ENCODE results near the gene TBL2. TPM values are rescaled to one million over a fixed set of nuclear protein-coding genes. Genes with fewer than 3 reads are reported as not detected.
"Not testable (repeated sequence)": the region's sequence is repeated elsewhere in the genome, so short reads cannot be mapped to it uniquely, and the experiment has no call there.

TBL2 gene
- total and polyA plus RNA-seq, 10 donors = 8.1 to 31.2 (median 24.9) TPM

DNA sequence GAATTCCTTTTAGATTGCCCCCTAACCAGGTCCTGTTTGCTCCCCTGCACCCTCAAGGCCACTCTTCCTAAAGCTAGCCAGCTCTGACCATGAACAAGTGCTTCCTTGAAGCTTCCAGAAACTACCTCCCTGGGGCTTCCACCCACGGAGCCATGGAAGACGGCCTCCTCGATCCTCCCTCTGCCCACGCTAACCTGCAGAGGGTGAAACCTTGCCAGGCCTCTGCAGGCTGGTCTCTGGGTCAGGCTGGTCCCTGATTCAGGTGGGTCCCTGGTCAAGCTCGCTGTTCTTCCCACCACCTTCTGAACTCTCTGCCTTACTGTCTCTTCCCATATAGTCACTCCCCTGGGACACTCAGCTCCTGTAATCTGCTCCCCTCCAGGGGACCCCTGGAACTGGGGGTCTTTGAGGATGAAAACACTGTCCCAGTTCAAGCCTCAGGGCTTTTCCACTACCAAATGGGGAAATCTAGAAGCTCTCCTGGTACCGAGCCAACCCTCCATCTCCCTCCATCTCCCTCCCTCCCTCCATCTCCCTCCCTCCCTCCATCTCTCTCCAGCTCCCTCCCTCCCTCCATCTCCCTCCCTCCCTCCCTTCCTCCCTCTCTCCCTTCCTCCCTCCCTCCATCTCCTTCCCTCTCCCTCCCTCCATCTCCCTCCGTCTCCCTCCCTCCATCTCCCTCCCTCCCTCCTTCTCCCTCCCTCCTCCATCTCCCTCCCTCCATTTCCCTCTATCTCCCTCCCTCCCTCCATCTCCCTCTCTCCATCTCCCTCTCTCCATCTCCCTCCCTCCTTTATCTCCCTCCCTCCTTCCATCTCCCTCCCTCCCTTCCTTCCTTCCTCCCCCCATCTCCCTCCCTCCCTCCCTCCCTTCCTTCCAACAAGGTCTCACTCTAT lies 43.0 kb upstream of the TBL2 start:
- TF ChIP-seq, protein P1, sequence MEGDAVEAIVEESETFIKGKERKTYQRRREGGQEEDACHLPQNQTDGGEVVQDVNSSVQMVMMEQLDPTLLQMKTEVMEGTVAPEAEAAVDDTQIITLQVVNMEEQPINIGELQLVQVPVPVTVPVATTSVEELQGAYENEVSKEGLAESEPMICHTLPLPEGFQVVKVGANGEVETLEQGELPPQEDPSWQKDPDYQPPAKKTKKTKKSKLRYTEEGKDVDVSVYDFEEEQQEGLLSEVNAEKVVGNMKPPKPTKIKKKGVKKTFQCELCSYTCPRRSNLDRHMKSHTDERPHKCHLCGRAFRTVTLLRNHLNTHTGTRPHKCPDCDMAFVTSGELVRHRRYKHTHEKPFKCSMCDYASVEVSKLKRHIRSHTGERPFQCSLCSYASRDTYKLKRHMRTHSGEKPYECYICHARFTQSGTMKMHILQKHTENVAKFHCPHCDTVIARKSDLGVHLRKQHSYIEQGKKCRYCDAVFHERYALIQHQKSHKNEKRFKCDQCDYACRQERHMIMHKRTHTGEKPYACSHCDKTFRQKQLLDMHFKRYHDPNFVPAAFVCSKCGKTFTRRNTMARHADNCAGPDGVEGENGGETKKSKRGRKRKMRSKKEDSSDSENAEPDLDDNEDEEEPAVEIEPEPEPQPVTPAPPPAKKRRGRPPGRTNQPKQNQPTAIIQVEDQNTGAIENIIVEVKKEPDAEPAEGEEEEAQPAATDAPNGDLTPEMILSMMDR (IDR thresholded peaks at IDR 0.05 in 8 of 11, conservative IDR thresholded peaks at IDR 0.05 in 3 of 11) = no peak
- TF ChIP-seq POLR2AphosphoS5 (IDR thresholded peaks at IDR 0.05) (no peak), POLR2A (IDR thresholded peaks at IDR 0.05) (no peak)
- Histone ChIP-seq H3K4me1 (peaks cover 13 to 23% (median 19%) of the 10 kb centered on the region in 6 donors), H3K36me3 (no peaks in the 10 kb centered on the region), H3K27me3 (replicated peaks in 1 of 7) (peaks cover 5 to 74% (median 39%) of the 10 kb centered on the region in 7 donors), H3K4me3 (no peak overlapping the region), H3K27ac (no peak overlapping the region), H3K9me3 (no peaks in the 10 kb centered on the region)
- no peak for DNase-seq
- 51 to 64% (median 57%) methylated on average over 6 to 7 of the region's 7 CpGs for WGBS, 5 donors
- intact Hi-C loops (cut with DNase I; ENCODE audit: low total_unique reads) = no loop called here

GRCh38 chr7:73619394-73619793 lies 41.0 kb upstream of the TBL2 start:
- H3K27ac ChIP-seq; H3K9me3 ChIP-seq; H3K4me3 ChIP-seq; H3K36me3 ChIP-seq; intact Hi-C loops (cut with DNase I; ENCODE audit: low total_unique reads); DNase-seq: not testable (repeated sequence)
- Histone ChIP-seq H3K27me3 (replicated peaks in 1 of 7) (peaks cover 5 to 74% (median 34%) of the 10 kb centered on the region in 7 donors), H3K4me1 (peaks cover 13 to 20% (median 17%) of the 10 kb centered on the region in 6 donors)
- WGBS, 5 donors = 80 to 87% (median 86%) methylated on average over 11 of the region's 11 CpGs

DNA sequence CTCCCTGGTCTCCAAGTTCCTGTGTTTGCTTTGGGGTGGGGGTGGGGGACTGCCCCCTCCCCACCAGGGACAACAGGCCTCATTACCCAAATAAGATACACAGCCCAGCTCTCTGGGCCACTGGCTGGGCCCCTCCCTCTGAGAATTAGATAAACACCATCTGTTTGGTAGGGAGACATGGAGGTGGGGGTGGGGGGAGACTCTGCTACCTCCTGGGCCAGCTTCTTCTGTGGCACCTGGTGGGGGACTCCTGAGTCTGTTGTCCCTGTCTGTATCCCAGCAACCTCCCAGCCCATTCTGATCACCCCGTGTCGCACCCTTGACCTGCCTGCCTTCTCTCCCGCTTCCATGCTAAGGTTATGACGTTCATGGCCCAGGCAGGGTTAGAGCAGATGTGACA lies 40.2 kb upstream of the TBL2 start:
- TF ChIP-seq POLR2A (IDR thresholded peaks at IDR 0.05) = no peak
- H3K27ac ChIP-seq = no peak overlapping the region
- H3K27me3 ChIP-seq (replicated peaks in 1 of 7) = peaks cover 0 to 74% (median 29%) of the 10 kb centered on the region in 7 donors
- no peaks in the 10 kb centered on the region for H3K9me3 ChIP-seq
- WGBS, 5 donors = 58 to 73% (median 63%) methylated on average over 4 of the region's 4 CpGs
- no peaks in the 10 kb centered on the region for H3K36me3 ChIP-seq
- DNase-seq = no peak
- intact Hi-C loops (cut with DNase I; ENCODE audit: low total_unique reads) = no loop called here
- H3K4me3 ChIP-seq = no peak overlapping the region
- peaks cover 6 to 11% (median 9%) of the 10 kb centered on the region in 6 donors for H3K4me1 ChIP-seq

- intact Hi-C loops (cut with DNase I; ENCODE audit: low total_unique reads); H3K9me3 ChIP-seq; H3K27ac ChIP-seq; H3K36me3 ChIP-seq; H3K4me1 ChIP-seq; DNase-seq; H3K4me3 ChIP-seq: not testable (repeated sequence)
- peaks cover 0 to 74% (median 25%) of the 10 kb centered on the region in 7 donors for H3K27me3 ChIP-seq (replicated peaks in 1 of 7)
- 89 to 97% (median 94%) methylated on average over 9 of the region's 9 CpGs for whole genome bisulfite sequencing, 5 donors
These were observed 39.1 kb upstream of the TBL2 start for GRCh38 chr7:73617520-73617919.

GRCh38 chr7:73615886-73616285 lies 37.5 kb upstream of the TBL2 start:
- Histone ChIP-seq H3K4me1 (no peaks in the 10 kb centered on the region), H3K27ac (no peak overlapping the region), H3K4me3 (no peak overlapping the region), H3K9me3 (no peaks in the 10 kb centered on the region), H3K27me3 (replicated peaks in 1 of 7) (peaks cover 0 to 75% (median 18%) of the 10 kb centered on the region in 7 donors), H3K36me3 (no peaks in the 10 kb centered on the region)
- WGBS, 5 donors = 48 to 61% (median 55%) methylated on average over 4 of the region's 4 CpGs
- no peak for DNase-seq
- TF ChIP-seq, protein P1 (IDR thresholded peaks at IDR 0.05 in 8 of 11, conservative IDR thresholded peaks at IDR 0.05 in 3 of 11) = no peak
- TF ChIP-seq POLR2AphosphoS5 (IDR thresholded peaks at IDR 0.05) (no peak), POLR2A (IDR thresholded peaks at IDR 0.05) (no peak)
- intact Hi-C loops (cut with DNase I; ENCODE audit: low total_unique reads) = no loop called here

- 71 to 84% (median 80%) methylated on average over 10 of the region's 10 CpGs for WGBS, 5 donors
- H3K36me3 ChIP-seq; H3K27ac ChIP-seq; H3K4me1 ChIP-seq; intact Hi-C loops (cut with DNase I; ENCODE audit: low total_unique reads); DNase-seq; H3K9me3 ChIP-seq; H3K4me3 ChIP-seq: not testable (repeated sequence)
- H3K27me3 ChIP-seq (replicated peaks in 1 of 7) = peaks cover 0 to 76% (median 18%) of the 10 kb centered on the region in 7 donors
These were observed 36.6 kb upstream of the TBL2 start for GRCh38 chr7:73614937-73615336.

Measured in spleen (tissue), 11 donors.